Epithelial cell of proximal tubule (primary cell): ENCODE results near the gene SLC26A6. TPM values are rescaled to one million over a fixed set of nuclear protein-coding genes. Genes with fewer than 3 reads are reported as not detected.

Experiments used
- DNase-seq: peaks from one replicate; pipeline ENCODE4 v3.0.0-alpha.2; 2011; ENCODE audit warnings: low read depth
- H3K4me3 ChIP-seq: 2 replicates; pipeline ENCODE4 v1.5.1; 2011; ENCODE audit warnings: low read depth, mild to moderate bottlenecking, low read length
- CTCF ChIP-seq: conservative IDR thresholded peaks from 2 replicates; pipeline ENCODE4 v1.5.1; 2012; ENCODE audit warnings: low read depth, mild to moderate bottlenecking, low read length
- total RNA-seq: library from RNA; depleted of rRNA; stranded (reverse); fragments of >200 nt; gene quantifications from 2 replicates; pipeline ENCODE4 v1.2.3, GENCODE V29; 2015

Gene SLC26A6
- total RNA-seq, 1 donor from 2014 or later = 33.4 TPM

DNA sequence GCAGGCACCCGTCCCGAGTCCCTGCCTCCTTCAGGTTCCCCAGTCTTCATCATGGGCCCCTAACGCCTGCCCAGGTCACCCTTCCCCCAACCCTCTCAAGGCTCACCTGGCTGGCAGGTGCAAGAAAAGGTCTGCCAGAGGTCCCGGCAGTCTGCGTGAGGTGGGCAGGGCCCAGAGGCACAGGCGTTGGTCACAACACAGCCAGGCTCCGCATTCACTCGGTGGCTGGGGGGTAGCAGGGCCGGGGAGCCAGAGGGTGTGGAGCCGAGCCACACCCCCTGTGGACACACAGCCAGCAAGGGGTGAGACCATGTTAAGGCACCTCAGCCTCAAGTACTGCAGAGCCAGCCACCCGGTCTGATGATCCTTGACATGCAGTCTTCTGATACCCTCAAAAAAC lies 16.5 kb upstream of the SLC26A6 start:
- DNase-seq = no peak
- no peak overlapping the region for H3K4me3 ChIP-seq
- TF ChIP-seq CTCF = no peak

- H3K4me3 ChIP-seq = no peak overlapping the region
- no peak for TF ChIP-seq CTCF
- no peak for DNase-seq
Observed at GRCh38 chr3:48650723-48651122, 15.5 kb upstream of the SLC26A6 start.

DNA sequence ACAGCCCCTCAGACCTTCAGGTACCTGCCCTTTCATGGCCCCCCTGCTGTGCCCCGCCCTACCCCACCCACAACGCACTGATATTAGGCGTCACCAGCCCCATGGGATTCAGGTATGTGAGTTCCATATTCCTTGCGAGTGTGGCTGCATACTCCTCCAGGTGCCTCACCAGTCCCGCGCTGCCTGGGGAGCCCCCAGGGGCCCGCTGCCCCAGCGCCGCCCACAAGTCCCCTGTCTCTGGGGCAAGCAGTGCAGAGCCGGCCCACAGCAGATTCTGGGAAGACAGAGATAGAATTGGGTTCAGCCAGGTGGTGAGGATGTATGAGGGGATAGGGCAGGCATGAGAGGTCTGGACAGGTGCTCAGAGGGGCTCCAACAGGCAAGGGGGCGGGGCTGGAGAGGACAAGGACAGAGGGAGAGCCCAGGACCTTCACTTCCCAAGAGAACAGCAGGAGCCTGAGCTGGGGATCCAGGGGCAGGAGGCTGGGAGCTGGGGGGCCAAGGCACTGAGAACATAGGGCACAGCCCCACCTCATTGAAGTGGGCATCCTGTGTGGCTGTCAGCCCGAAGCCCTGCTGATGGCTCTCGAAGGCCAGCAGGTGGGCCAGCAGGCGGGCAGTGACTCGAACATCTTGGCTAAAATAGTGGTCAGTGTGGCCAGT lies 13.1 kb upstream of the SLC26A6 start:
- DNase-seq = no peak
- TF ChIP-seq CTCF = no peak
- H3K4me3 ChIP-seq = no peak overlapping the region

DNA sequence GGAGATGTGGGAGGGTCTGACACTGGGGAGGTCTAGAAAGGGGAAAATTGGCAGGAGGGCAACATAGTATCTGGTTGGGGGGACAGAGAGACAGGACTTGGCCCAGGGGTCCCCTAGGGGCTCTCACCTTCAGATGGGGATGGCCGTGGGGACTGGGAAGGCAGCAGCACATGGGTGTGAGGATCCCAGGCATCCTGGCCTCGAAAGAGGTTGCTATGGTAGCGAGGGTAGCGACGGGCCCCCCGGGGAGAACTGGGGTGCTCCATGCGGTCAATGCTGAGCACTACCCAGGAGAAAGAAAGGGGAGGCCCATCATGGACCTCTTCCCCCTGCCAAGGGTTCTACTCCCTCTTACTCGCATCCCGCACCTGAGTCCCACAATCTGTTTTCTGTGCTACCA lies 12.5 kb upstream of the SLC26A6 start:
- DNase-seq = no peak
- no peak overlapping the region for H3K4me3 ChIP-seq
- no peak for TF ChIP-seq CTCF

- DNase-seq = no peak
- TF ChIP-seq CTCF = no peak
- H3K4me3 ChIP-seq = no peak overlapping the region
Observed at GRCh38 chr3:48644898-48645760, 9.9 kb upstream of the SLC26A6 start.

GRCh38 chr3:48642605-48643004 lies 7.3 kb upstream of the SLC26A6 start:
- no peak for TF ChIP-seq CTCF
- H3K4me3 ChIP-seq = no peak overlapping the region
- DNase-seq = no peak
